Left hindlimb (tissue), 1 donor: ENCODE data around the gene CCDC78.

Experiments
- DNase-seq: peaks from one replicate; pipeline ENCODE4 v3.0.0-alpha.2; 2018

CCDC78 gene

GRCh38 chr16:709566-710499 lies 16.4 kb downstream of the CCDC78 start:
- DNase-seq = no peak

GRCh38 chr16:708959-709358 lies 17.3 kb downstream of the CCDC78 start:
- no peak for DNase-seq

- no peak for DNase-seq
These were observed 18.2 kb downstream of the CCDC78 start for GRCh38 chr16:708019-708418.

GRCh38 chr16:707062-707538 lies 19.1 kb downstream of the CCDC78 start:
- DNase-seq = no peak

- DNase-seq = no peak
These were observed 19.8 kb downstream of the CCDC78 start for GRCh38 chr16:706189-707061.

- no peak for DNase-seq
These were observed 20.6 kb downstream of the CCDC78 start, which contains the start of gene FBXL16 for GRCh38 chr16:705431-706188. Gene FBXL16, minus strand, starts transcription at chr16:705801. Its CDS starts 8,396 bp downstream, at chr16:697405.

- DNase-seq = no peak
These were observed 21.5 kb downstream of the CCDC78 start for GRCh38 chr16:704552-705380.

GRCh38 chr16:704047-704446 lies 22.2 kb downstream of the CCDC78 start:
- no peak for DNase-seq

- DNase-seq = no peak
These were observed 22.8 kb downstream of the CCDC78 start for GRCh38 chr16:703406-703805.

- DNase-seq = no peak
These were observed 23.9 kb downstream of the CCDC78 start for GRCh38 chr16:702341-702740.

GRCh38 chr16:700684-701584 lies 25.3 kb downstream of the CCDC78 start:
- DNase-seq = no peak

- no peak for DNase-seq
These were observed 27.2 kb downstream of the CCDC78 start for GRCh38 chr16:698911-699671.

- no peak for DNase-seq
These were observed 30.7 kb downstream of the CCDC78 start for GRCh38 chr16:695355-696089.

- no peak for DNase-seq
These were observed 31.3 kb downstream of the CCDC78 start for GRCh38 chr16:694863-695354.

- DNase-seq = no peak
These were observed 31.9 kb downstream of the CCDC78 start for GRCh38 chr16:694187-694862.

GRCh38 chr16:693766-694165 lies 32.5 kb downstream of the CCDC78 start:
- no peak for DNase-seq

GRCh38 chr16:693364-693763 lies 32.9 kb downstream of the CCDC78 start:
- DNase-seq = no peak
